ENCODE data around the gene MME.

The MME gene

GRCh38 chr3:155153242-155154186 is 73.4 kb downstream of the MME start:
- no peak for ATAC-seq

- ATAC-seq = no peak
Measured at GRCh38 chr3:155154255-155154654, 74.1 kb downstream of the MME start.

- ATAC-seq = no peak
Measured at GRCh38 chr3:155158346-155159037, 78.4 kb downstream of the MME start.

- no peak for ATAC-seq
Measured at GRCh38 chr3:155159301-155159700, 79.2 kb downstream of the MME start.

GRCh38 chr3:155161640-155162292 is 81.6 kb downstream of the MME start:
- no peak for ATAC-seq

- no peak for ATAC-seq
Measured at GRCh38 chr3:155164306-155164705, 84.2 kb downstream of the MME start.

- no peak for ATAC-seq
Measured at GRCh38 chr3:155166441-155166840, 86.3 kb downstream of the MME start.

GRCh38 chr3:155169197-155169596 is 89.1 kb downstream of the MME start:
- no peak for ATAC-seq

GRCh38 chr3:155173771-155174170 is 93.7 kb downstream of the MME start:
- no peak for ATAC-seq

- no peak for ATAC-seq
Measured at GRCh38 chr3:155178810-155179436, 98.8 kb downstream of the MME start.

GRCh38 chr3:155179437-155179827 is 99.3 kb downstream of the MME start:
- no peak for ATAC-seq

- no peak for ATAC-seq
Measured at GRCh38 chr3:155179966-155180757, 100.0 kb downstream of the MME start.

- ATAC-seq = no peak
Measured at GRCh38 chr3:155182467-155182866, 102.3 kb downstream of the MME start.

GRCh38 chr3:155184011-155184410 is 103.9 kb downstream of the MME start:
- ATAC-seq = no peak

- no peak for ATAC-seq
Measured at GRCh38 chr3:155185631-155186071, 105.5 kb downstream of the MME start.

- ATAC-seq = no peak
Measured at GRCh38 chr3:155188031-155188430, 107.9 kb downstream of the MME start.

- ATAC-seq = no peak
Measured at GRCh38 chr3:155189478-155189877, 109.4 kb downstream of the MME start.

- ATAC-seq = no peak
Measured at GRCh38 chr3:155190691-155191090, 110.6 kb downstream of the MME start.

GRCh38 chr3:155192957-155193746 is 113.0 kb downstream of the MME start:
- ATAC-seq = no peak

GRCh38 chr3:155193868-155194267 is 113.7 kb downstream of the MME start:
- no peak for ATAC-seq
